ENCODE results near the gene ZBTB42.

Gene ZBTB42

GRCh38 chr14:104804481-104805325, 3.8 kb downstream of the ZBTB42 start:
- H3K23ac ChIP-seq (ENCODE audit: low read length in 2 of 2) = no peak overlapping the region
- no peaks in the 10 kb centered on the region for H3K9me3 ChIP-seq (ENCODE audit: control insufficient read depth, low read length)
- DNase-seq = no peak
- H2BK120ac ChIP-seq (ENCODE audit: low read depth, low read length) = no peak overlapping the region
- peaks cover 0 to 9% of the 10 kb centered on the region in 2 experiments for H3K36me3 ChIP-seq (ENCODE audit: control insufficient read depth in 1 of 2, insufficient read depth in 2 of 2, low read depth in 1 of 2, low read length in 2 of 2)
- H3K4me1 ChIP-seq (ENCODE audit: control insufficient read depth, insufficient read depth, low read depth, low read length) = peaks cover 60% of the 10 kb centered on the region
- H3K27me3 ChIP-seq (ENCODE audit: control insufficient read depth in 1 of 2, insufficient read depth in 1 of 2, low read length in 2 of 2) = no peaks in the 10 kb centered on the region
- no peak overlapping the region for H4K8ac ChIP-seq (ENCODE audit: low read length)
- H2BK15ac ChIP-seq (ENCODE audit: low read depth, poor library complexity, severe bottlenecking) = peak overlapping the region; percentile 65
- H2BK5ac ChIP-seq (ENCODE audit: low read depth, low read length, poor library complexity, severe bottlenecking) = no peak overlapping the region
- H3K4me2 ChIP-seq (ENCODE audit: low read length, poor library complexity, severe bottlenecking) = no peak overlapping the region
- H3K9ac ChIP-seq (ENCODE audit: low read length) = no peak overlapping the region
- no peak overlapping the region for H3K27ac ChIP-seq (ENCODE audit: low read length, poor library complexity, severe bottlenecking)
- no peak overlapping the region for H3K4me3 ChIP-seq (ENCODE audit: insufficient read depth in 1 of 2, low read depth in 1 of 2, low read length in 2 of 2)
- H3K4ac ChIP-seq (ENCODE audit: low read depth in 1 of 2, low read length in 2 of 2) = no peak overlapping the region
- peak overlapping the region; percentile 34 for H4K91ac ChIP-seq (ENCODE audit: low read length)
- H3K79me1 ChIP-seq (replicated peaks; ENCODE audit: low read length, poor library complexity, severe bottlenecking) = peaks cover 6% of the 10 kb centered on the region
- 83% methylated on average over 18 of the region's 18 CpGs for WGBS
- H3K14ac ChIP-seq (ENCODE audit: low read length in 2 of 2) = no peak overlapping the region
- H2BK12ac ChIP-seq (ENCODE audit: low read length in 2 of 2) = peak overlapping the region in 1 of 2 experiments; percentile 45
- H2AK5ac ChIP-seq (ENCODE audit: low read length, severe bottlenecking) = peak overlapping the region; percentile 95
- no peak overlapping the region for H2AFZ ChIP-seq (ENCODE audit: low read depth, low read length)
- H3K18ac ChIP-seq (ENCODE audit: low read depth in 1 of 2, low read length in 2 of 2) = peak overlapping the region in 1 of 2 experiments; percentile 37

- Histone ChIP-seq H4K91ac (ENCODE audit: low read length) (peak overlapping the region; percentile 34), H2BK12ac (ENCODE audit: low read length in 2 of 2) (peak overlapping the region in 1 of 2 experiments; percentile 45), H2BK15ac (ENCODE audit: low read depth, poor library complexity, severe bottlenecking) (peak overlapping the region; percentile 65), H3K4me3 (ENCODE audit: insufficient read depth in 1 of 2, low read depth in 1 of 2, low read length in 2 of 2) (no peak overlapping the region), H2BK120ac (ENCODE audit: low read depth, low read length) (no peak overlapping the region), H3K23ac (ENCODE audit: low read length in 2 of 2) (no peak overlapping the region), H4K8ac (ENCODE audit: low read length) (no peak overlapping the region), H2AFZ (ENCODE audit: low read depth, low read length) (no peak overlapping the region), H3K14ac (ENCODE audit: low read length in 2 of 2) (no peak overlapping the region), H3K27ac (ENCODE audit: low read length, poor library complexity, severe bottlenecking) (no peak overlapping the region), H2BK5ac (ENCODE audit: low read depth, low read length, poor library complexity, severe bottlenecking) (no peak overlapping the region), H3K9ac (ENCODE audit: low read length) (no peak overlapping the region), H3K27me3 (ENCODE audit: control insufficient read depth in 1 of 2, insufficient read depth in 1 of 2, low read length in 2 of 2) (no peaks in the 10 kb centered on the region), H3K79me1 (replicated peaks; ENCODE audit: low read length, poor library complexity, severe bottlenecking) (peaks cover 7% of the 10 kb centered on the region), H3K9me3 (ENCODE audit: control insufficient read depth, low read length) (no peaks in the 10 kb centered on the region), H3K36me3 (ENCODE audit: control insufficient read depth in 1 of 2, insufficient read depth in 2 of 2, low read depth in 1 of 2, low read length in 2 of 2) (peaks cover 0 to 9% of the 10 kb centered on the region in 2 experiments), H2AK5ac (ENCODE audit: low read length, severe bottlenecking) (peak overlapping the region; percentile 95), H3K4me2 (ENCODE audit: low read length, poor library complexity, severe bottlenecking) (peak overlapping the region; percentile 8), H3K4me1 (ENCODE audit: control insufficient read depth, insufficient read depth, low read depth, low read length) (peaks cover 55% of the 10 kb centered on the region), H3K4ac (ENCODE audit: low read depth in 1 of 2, low read length in 2 of 2) (no peak overlapping the region), H3K18ac (ENCODE audit: low read depth in 1 of 2, low read length in 2 of 2) (peak overlapping the region in 1 of 2 experiments; percentile 68)
- DNase-seq = peak; percentile 53
- 36% methylated on average over 3 of the region's 3 CpGs for WGBS
These were observed 4.4 kb downstream of the ZBTB42 start for GRCh38 chr14:104805326-104805678.

- H4K8ac ChIP-seq (ENCODE audit: low read length) = no peak overlapping the region
- no peak overlapping the region for H3K4me2 ChIP-seq (ENCODE audit: low read length, poor library complexity, severe bottlenecking)
- no peak overlapping the region for H3K23ac ChIP-seq (ENCODE audit: low read length in 2 of 2)
- H2AFZ ChIP-seq (ENCODE audit: low read depth, low read length) = no peak overlapping the region
- no peak overlapping the region for H2BK15ac ChIP-seq (ENCODE audit: low read depth, poor library complexity, severe bottlenecking)
- no peak overlapping the region for H3K4me3 ChIP-seq (ENCODE audit: insufficient read depth in 1 of 2, low read depth in 1 of 2, low read length in 2 of 2)
- H3K36me3 ChIP-seq (ENCODE audit: control insufficient read depth in 1 of 2, insufficient read depth in 2 of 2, low read depth in 1 of 2, low read length in 2 of 2) = peaks cover 0 to 9% of the 10 kb centered on the region in 2 experiments
- no peak overlapping the region for H2BK5ac ChIP-seq (ENCODE audit: low read depth, low read length, poor library complexity, severe bottlenecking)
- H3K4me1 ChIP-seq (ENCODE audit: control insufficient read depth, insufficient read depth, low read depth, low read length) = peaks cover 53% of the 10 kb centered on the region
- H3K27ac ChIP-seq (ENCODE audit: low read length, poor library complexity, severe bottlenecking) = no peak overlapping the region
- H3K14ac ChIP-seq (ENCODE audit: low read length in 2 of 2) = peak overlapping the region in 1 of 2 experiments; percentile 73
- peak overlapping the region; percentile 71 for H2AK5ac ChIP-seq (ENCODE audit: low read length, severe bottlenecking)
- WGBS = 88% methylated on average over 14 of the region's 14 CpGs
- no peak overlapping the region for H3K4ac ChIP-seq (ENCODE audit: low read depth in 1 of 2, low read length in 2 of 2)
- H2BK12ac ChIP-seq (ENCODE audit: low read length in 2 of 2) = peak overlapping the region in 1 of 2 experiments; percentile 51
- H2BK120ac ChIP-seq (ENCODE audit: low read depth, low read length) = no peak overlapping the region
- H4K91ac ChIP-seq (ENCODE audit: low read length) = no peak overlapping the region
- no peak for DNase-seq
- no peaks in the 10 kb centered on the region for H3K9me3 ChIP-seq (ENCODE audit: control insufficient read depth, low read length)
- peaks cover 9% of the 10 kb centered on the region for H3K79me1 ChIP-seq (replicated peaks; ENCODE audit: low read length, poor library complexity, severe bottlenecking)
- no peak overlapping the region for H3K9ac ChIP-seq (ENCODE audit: low read length)
- H3K27me3 ChIP-seq (ENCODE audit: control insufficient read depth in 1 of 2, insufficient read depth in 1 of 2, low read length in 2 of 2) = no peaks in the 10 kb centered on the region
- peak overlapping the region in 1 of 2 experiments; percentile 68 for H3K18ac ChIP-seq (ENCODE audit: low read depth in 1 of 2, low read length in 2 of 2)
These were observed 5.2 kb downstream of the ZBTB42 start for GRCh38 chr14:104805941-104806624.
